Glomerular visceral epithelial cell (primary cell): ENCODE data around the gene BANK1.
"Not testable (repeated sequence)": the region's sequence is repeated elsewhere in the genome, so short reads cannot be mapped to it uniquely, and the experiment has no call there.

ENCODE experiments used
- DNase-seq: peaks from one replicate; pipeline ENCODE4 v3.0.0-alpha.2; 2016; ENCODE audit errors: extremely low spot score

The BANK1 gene

GRCh38 chr4:101886826-101887225 is 96.3 kb downstream of the BANK1 start:
- DNase-seq, result no peak

DNA sequence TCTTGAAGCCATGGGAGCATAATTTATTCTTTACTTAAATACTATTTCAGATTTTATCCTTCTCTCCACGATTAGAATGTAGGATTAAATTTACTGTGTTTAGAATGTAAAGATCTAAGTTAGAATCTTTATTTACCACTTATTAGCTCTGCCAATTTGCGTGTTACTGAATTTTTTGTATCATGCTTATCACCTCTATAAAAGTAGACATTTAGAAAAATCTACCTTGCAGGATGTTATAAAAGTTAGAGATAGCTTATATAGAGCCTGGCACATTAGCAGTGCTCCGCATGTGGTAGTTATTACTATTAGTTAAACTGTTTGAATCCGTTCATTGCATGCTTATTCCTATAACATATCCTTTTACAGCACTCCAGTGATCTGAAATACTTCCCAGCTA is 97.9 kb downstream of the BANK1 start:
- DNase-seq, result no peak

GRCh38 chr4:101905527-101905926 is 115.0 kb downstream of the BANK1 start:
- DNase-seq, result not testable (repeated sequence)

DNA sequence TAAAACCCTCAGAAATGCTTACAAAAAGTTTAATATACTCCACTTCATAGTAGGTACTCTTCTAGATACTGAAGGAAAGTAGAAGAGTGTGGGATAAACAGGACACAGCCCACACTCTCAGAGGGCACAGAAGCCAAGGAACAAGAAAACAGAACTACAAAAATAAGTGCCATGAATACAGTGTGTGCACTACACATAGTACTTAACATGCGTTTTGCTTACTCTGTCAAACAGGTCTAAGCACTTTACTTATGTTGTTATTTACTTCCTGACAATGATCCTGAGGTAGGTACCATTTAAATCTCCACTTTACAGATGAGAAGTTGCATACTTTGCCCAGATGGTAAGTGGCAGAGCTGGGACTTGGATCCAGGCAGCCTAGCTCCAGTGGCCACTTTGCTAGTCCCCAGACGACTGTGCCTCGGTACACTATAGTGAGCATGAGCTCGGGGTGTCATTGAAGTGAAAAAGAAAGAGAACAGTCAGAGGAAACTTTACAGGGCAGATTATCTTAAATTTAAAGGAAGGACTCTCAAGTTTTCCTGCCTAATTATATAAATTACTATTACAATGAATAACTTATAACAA is 120.3 kb downstream of the BANK1 start:
- DNase-seq, result no peak

- no peak for DNase-seq
Measured at GRCh38 chr4:101911616-101912015, 121.1 kb downstream of the BANK1 start.

DNA sequence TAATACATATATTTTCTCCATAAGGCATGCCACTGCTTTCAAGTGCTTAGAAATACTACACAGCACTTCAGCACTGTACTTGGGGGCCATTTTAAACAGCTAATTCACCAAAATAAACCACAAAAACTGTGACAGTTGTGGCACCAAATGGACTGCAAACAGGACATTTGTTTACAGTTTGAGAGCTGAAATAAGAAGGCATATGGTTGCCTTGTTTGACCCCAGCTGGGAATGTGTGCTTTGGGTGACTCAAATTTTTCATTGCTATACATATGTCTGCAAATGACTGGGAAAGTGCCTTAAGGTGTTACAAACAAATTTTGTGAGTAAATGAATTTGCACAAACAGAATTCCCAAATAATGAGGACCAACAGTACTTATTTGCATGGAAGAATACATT is 124.2 kb downstream of the BANK1 start:
- DNase-seq, result no peak

DNA sequence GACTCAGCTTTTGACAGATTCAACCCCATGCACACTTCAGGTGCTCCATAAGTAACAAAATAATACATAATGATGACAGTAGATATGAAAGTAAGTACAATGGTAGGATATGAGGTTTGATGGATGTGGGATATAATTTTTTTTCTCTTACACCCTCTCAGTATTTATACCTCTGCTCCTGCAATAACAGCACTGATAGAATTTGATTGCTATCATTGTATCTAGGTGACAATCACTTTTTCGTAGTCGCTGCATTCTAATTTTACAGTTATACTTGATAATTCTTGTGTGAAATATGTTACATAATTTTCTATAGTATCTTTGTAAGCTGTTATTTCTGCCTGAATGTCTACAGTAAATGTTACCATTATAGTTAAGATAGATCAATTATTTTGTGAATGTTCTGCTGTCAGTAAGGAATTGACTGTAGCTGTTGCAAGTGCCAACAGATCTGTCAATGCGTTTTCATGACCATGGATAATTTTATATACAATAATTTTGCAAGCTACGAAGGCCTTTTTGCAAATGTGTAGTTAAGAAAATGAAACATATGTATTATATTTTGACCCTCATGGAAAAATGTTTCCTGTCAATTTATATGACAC is 128.9 kb downstream of the BANK1 start:
- no peak for DNase-seq

DNA sequence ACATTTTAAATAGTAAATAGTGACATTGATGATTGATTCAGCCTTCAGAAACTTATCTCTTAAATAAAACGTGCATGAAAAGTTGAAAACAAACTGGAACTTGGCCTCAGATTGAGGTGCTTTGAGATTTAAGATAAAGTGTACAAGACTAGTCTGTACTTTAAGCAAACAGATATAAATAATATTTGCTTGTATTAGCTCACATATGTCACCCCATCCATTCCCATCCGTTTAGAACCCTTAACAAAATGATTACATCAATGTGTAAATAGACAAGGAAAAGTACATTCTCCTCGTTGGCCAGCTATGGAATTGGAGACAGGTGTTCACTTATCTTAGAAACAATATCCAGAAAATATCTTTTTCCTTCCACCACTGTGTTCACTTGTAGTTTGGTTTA is 130.8 kb downstream of the BANK1 start:
- no peak for DNase-seq

GRCh38 chr4:101931619-101932018 is 141.1 kb downstream of the BANK1 start:
- DNase-seq, result no peak

- DNase-seq, result no peak
Measured at GRCh38 chr4:101933855-101934254, 143.3 kb downstream of the BANK1 start.

DNA sequence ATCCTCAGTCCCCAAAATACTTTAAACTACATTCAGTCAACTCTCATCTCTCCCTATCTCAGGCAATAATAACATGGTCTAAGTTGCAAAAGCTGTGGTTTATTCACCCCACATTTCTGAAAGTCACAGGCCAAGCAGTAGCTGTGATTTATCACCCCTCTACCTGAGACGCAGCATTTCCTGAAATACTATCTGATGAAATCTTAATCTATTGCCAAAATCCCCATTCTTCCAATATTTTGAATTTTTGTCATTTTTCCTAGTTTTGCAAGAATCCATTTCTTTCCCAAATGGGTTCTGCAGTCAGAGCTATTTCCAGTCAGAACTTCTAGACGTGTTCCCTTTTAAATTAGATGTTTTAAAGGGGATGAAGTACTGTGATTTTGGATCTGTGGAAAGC is 148.3 kb downstream of the BANK1 start:
- DNase-seq, result no peak

DNA sequence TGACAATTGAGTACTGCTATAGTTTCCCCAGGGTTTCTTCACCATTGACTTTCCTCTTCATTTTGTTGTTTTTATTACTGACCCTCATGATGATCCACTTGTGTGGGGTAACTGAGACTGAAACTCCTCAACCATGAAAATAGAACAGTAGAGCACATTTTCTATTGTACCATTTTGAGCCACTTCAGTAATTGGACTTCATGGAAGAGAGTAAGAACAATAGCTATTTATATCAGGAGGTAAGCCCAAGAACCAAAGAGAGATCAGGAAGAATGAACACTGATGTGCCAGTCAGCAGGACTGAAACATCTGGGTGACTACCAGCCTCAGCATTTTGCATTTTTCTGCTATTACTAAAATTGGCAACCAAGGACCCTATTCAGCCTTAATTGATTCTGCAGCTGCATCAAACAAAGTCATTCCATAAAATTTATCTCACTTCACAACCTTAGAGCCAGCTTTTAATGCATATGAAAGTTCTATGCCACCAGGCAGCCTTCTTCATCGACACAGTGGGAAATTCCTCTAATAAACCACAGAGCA is 151.4 kb downstream of the BANK1 start:
- DNase-seq, result no peak

DNA sequence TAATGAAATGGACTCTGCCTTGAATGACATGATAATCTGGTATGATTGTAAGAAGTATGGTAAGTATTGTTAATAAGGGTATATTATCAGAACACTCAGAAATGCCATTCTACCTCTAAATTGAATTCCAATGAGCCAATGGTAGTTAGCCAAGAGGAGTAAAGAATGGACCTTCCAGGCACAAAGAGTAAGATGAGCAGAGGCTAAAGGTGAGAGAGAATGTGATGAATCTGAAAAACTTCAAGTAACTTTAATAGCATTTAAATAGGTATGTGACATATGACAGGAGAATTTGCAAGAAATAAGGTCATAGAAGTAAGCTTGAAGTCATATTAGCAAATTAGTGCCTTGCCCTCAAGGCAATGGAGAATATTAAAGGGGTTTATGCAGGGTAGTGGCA is 152.4 kb downstream of the BANK1 start:
- no peak for DNase-seq

GRCh38 chr4:101944649-101945048 is 154.1 kb downstream of the BANK1 start:
- peak; percentile 42 for DNase-seq

GRCh38 chr4:101948055-101948454 is 157.5 kb downstream of the BANK1 start:
- no peak for DNase-seq

GRCh38 chr4:101948951-101949350 is 158.4 kb downstream of the BANK1 start:
- no peak for DNase-seq

DNA sequence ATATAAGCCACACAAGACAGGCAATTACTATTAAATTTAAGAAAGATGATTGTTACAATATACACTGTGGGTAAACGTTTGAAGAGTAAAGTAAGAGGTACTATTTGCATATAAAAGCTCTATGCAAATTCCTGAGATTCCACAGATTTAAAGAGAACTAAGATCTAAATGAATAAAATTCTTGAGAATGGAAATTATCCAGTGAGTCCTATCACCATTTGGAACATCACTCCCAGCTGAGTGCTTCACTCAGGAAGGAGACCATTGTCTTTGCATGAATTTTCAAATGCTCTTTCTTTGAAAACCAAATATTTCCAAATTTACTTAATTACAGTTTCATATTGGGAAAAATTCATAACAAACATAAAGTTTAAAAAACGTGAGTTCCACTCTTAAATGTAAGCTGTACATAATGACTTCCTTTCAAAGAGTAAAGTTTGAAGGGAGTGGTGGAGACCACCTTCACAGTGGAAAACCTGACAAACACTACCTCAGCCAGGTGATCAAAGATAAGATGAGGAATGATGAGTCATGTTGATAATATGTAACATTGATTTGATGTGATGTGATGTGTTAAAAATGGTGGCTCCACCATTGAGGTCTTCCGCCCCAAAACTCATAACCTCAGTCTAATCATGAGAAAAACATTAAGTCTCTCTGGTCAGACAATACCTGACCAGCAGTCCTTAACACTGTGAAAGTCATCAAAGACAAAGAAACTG is 159.9 kb downstream of the BANK1 start:
- DNase-seq, result no peak

- no peak for DNase-seq
Measured at GRCh38 chr4:101952985-101953384, 162.5 kb downstream of the BANK1 start.

DNA sequence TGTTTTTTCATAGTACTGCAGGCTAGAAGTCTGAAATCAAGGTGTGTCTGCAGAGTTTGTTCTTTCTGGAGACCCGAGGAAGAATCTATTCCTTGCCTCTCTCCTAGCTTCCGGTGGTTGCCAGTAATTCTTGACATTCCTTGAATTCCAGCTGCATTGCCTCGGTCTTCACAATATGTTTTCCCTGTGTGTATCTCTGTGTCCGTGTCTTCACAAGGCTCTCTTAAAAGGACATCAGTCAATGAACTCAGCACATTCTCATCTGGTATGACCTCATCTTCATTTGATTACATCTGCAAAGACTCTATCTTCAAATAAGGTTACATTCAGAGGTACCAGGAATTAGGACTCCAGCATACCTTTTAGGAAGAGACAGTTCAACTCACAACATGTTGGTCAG is 163.4 kb downstream of the BANK1 start:
- peak; percentile 91 for DNase-seq

- peak; percentile 58 for DNase-seq
Measured at GRCh38 chr4:101954351-101954750, 163.8 kb downstream of the BANK1 start.

DNA sequence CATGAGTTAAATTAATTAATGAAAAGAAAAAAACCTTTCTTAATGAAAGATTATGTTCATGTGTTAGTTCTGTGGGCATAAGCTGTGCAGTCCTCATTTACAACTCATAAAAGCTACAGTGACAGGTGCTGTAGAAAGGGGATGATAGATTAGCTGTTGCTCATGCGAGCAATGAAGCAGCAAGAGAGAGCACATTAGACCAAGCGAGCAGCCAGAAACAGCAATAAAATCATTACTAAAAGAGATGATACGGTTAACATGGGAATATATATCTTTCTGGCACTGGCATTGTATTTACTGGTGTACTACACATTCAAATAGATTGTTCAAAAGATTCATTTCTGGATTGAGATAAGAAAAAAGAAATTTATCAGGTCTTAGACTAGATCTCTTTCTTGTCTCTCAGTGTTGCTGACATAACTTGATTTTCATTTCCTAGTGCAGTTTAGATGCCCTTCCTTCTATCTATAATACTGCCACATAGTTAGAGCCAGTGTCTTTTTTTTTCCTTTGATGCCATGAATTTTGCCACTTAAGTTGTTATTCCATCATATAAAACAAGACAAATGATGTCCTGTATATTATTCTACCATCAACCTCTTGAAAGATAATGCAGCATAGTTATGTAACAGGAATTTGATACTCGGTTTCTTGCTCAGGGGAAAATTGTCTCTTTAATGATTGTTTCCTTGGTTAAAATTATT is 164.6 kb downstream of the BANK1 start:
- peak; percentile 60 for DNase-seq

DNA sequence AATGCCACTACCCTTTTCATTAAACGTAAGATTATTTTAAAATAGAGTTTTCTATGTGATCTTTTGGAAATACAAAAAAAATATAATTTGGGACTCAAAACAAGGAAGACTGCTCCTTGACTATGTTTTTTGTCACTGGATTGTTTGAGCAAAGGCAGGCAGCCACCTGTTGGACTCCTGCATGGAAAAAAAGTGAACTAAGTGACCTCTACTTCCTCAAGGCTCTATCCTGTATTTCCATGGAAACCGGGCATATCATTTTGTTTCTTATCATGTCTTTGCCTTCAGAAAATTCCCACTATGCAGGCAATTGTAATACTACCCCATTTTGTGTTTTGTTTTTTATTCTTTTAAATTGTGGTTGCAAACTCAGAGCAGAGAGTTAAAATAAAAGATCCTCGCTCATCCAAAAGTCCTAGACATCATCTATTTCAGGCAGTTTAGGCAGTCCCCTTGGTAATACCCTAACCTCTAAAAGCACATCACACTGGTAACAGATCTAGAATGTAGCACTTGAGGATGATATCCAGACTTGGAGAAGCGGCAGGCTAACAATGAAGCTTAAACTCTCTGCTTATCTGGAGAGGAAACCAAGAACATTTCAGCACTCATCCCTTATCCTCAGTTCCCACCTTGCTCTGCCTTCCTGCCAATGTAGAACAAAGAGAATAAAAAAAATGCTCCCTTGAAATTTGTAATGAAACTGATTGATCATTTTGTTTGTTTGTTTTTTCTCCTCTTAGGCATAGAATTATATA is 165.7 kb downstream of the BANK1 start:
- no peak for DNase-seq
